Measurements from ENCODE around the gene PRSS8. TPM values are rescaled to one million over a fixed set of nuclear protein-coding genes. Genes with fewer than 3 reads are reported as not detected.

PRSS8 gene
- total and polyA plus RNA-seq, 2 donors from 2014 or later = 64.6 to 187 TPM

- intact Hi-C loops (cut with DNase I) = no loop called here
- Histone ChIP-seq H3K4me3 (ENCODE audit: low read length in 3 of 3) (no peak overlapping the region), H3K9ac (ENCODE audit: low read length in 3 of 3) (no peak overlapping the region), H3K4me1 (ENCODE audit: control insufficient read depth in 2 of 3, insufficient read depth in 2 of 3, low read depth in 1 of 3, low read length in 3 of 3) (no peaks in the 10 kb centered on the region), H3K27ac (ENCODE audit: low read depth in 2 of 2, low read length in 2 of 2) (no peak overlapping the region), H3K27me3 (ENCODE audit: control insufficient read depth, insufficient read depth, low read length) (no peaks in the 10 kb centered on the region), H3K9me3 (ENCODE audit: control insufficient read depth in 2 of 3, insufficient read depth in 1 of 3, low read length in 3 of 3) (no peaks in the 10 kb centered on the region), H3K36me3 (ENCODE audit: control insufficient read depth in 2 of 3, insufficient read depth in 3 of 3, low read length in 3 of 3) (peaks cover 0 to 4% (median 3%) of the 10 kb centered on the region in 3 donors)
- FAIRE-seq (no peak), DNase-seq (no peak)
- no peak for TF ChIP-seq CTCF (IDR thresholded peaks at IDR 0.05; ENCODE audit: borderline replicate concordance, extremely low read depth, insufficient read depth)
These were observed 50.8 kb downstream of the PRSS8 start for GRCh38 chr16:31084584-31085302.

- Histone ChIP-seq H3K36me3 (ENCODE audit: control insufficient read depth in 2 of 3, insufficient read depth in 3 of 3, low read length in 3 of 3) (peaks cover 4 to 7% (median 7%) of the 10 kb centered on the region in 3 donors), H3K4me1 (ENCODE audit: control insufficient read depth in 2 of 3, insufficient read depth in 2 of 3, low read depth in 1 of 3, low read length in 3 of 3) (no peaks in the 10 kb centered on the region), H3K9ac (ENCODE audit: low read length in 3 of 3) (no peak overlapping the region), H3K27ac (ENCODE audit: low read depth in 2 of 2, low read length in 2 of 2) (no peak overlapping the region), H3K9me3 (ENCODE audit: control insufficient read depth in 2 of 3, insufficient read depth in 1 of 3, low read length in 3 of 3) (no peaks in the 10 kb centered on the region), H3K27me3 (ENCODE audit: control insufficient read depth, insufficient read depth, low read length) (no peaks in the 10 kb centered on the region), H3K4me3 (ENCODE audit: low read length in 3 of 3) (no peak overlapping the region)
- TF ChIP-seq CTCF (IDR thresholded peaks at IDR 0.05; ENCODE audit: borderline replicate concordance, extremely low read depth, insufficient read depth) = no peak
- intact Hi-C loops (cut with DNase I) = no loop called here
- no peak for FAIRE-seq
- no peak for DNase-seq
These were observed 51.5 kb downstream of the PRSS8 start for GRCh38 chr16:31083981-31084380.

GRCh38 chr16:31083556-31083955, 52.0 kb downstream of the PRSS8 start:
- no peak overlapping the region for H3K27ac ChIP-seq (ENCODE audit: low read depth in 2 of 2, low read length in 2 of 2)
- FAIRE-seq (no peak), DNase-seq (no peak)
- H3K9me3 ChIP-seq (ENCODE audit: control insufficient read depth in 2 of 3, insufficient read depth in 1 of 3, low read length in 3 of 3) = no peaks in the 10 kb centered on the region
- no peaks in the 10 kb centered on the region for H3K4me1 ChIP-seq (ENCODE audit: control insufficient read depth in 2 of 3, insufficient read depth in 2 of 3, low read depth in 1 of 3, low read length in 3 of 3)
- peaks cover 4 to 11% (median 11%) of the 10 kb centered on the region in 3 donors for H3K36me3 ChIP-seq (ENCODE audit: control insufficient read depth in 2 of 3, insufficient read depth in 3 of 3, low read length in 3 of 3)
- TF ChIP-seq CTCF (IDR thresholded peaks at IDR 0.05; ENCODE audit: borderline replicate concordance, extremely low read depth, insufficient read depth) = no peak
- H3K4me3 ChIP-seq (ENCODE audit: low read length in 3 of 3) = no peak overlapping the region
- H3K27me3 ChIP-seq (ENCODE audit: control insufficient read depth, insufficient read depth, low read length) = no peaks in the 10 kb centered on the region
- no peak overlapping the region for H3K9ac ChIP-seq (ENCODE audit: low read length in 3 of 3)
- intact Hi-C loops (cut with DNase I) = no loop called here

Measured in kidney (tissue), 14 donors.